Measurements from ENCODE around the gene MEAF6.

MEAF6 gene

DNA sequence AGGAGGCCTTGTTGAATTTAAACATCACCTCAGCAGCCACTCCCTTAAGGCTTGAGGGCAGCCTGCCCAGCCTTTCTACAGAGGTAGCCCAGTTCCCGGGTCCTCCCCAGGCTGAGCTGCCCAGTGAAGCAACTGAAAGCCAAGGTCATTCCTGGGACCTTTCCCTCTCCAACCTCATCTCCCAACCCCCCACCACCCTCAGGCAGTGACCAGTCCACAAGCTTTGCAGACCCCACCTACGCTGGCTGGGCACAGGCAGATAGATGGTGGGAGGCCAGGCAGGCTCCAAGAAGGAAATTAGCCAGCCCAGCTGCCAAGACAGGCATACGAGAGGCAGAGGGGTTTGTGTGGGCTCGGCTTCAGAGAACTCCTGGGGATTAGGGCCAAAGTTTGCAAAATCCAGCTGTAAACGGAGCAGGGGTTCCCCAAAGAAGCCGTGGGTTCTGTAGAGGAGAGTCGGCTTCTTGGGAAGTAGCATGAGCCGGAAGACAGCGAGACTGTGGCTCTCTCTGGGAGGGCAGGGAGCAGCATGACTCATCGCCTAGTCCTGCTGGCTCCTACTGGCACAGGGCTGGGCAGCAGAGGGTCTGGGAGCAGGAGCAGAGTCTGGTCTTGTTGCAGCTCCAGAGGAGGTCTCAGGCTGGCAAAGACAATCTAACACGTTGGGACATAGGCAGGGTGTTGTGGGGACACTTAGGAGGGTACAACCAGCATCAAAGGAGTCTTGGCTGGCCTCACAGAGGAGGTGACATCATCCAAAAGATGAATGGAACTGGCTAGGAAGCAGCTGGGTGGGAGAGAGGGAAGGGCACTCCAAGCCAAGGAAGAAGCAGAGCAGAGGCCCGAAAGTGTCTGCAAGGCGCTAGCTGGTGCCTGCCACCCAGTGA, 43.0 kb downstream of the MEAF6 start:
- peak; percentile 81 for DNase-seq

DNA sequence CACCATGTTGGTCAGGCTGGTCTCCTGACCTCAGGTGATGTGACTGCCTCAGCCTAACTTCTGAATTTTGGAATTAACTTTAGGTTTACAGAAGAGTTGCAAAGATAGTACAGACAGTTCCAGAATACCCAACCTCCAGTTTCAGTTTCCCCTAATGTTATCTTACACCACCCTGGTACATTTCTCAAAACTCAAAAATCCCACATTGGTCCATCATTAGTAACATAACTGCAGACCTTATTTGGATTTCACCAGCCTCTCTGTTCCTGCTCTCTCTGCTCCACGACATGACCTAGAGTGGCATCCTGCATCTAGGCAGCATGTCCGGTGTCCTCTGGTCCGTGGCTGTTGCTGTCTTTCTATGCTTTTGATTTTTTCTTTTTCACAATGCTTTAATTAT, 45.2 kb downstream of the MEAF6 start:
- no peak for DNase-seq

DNA sequence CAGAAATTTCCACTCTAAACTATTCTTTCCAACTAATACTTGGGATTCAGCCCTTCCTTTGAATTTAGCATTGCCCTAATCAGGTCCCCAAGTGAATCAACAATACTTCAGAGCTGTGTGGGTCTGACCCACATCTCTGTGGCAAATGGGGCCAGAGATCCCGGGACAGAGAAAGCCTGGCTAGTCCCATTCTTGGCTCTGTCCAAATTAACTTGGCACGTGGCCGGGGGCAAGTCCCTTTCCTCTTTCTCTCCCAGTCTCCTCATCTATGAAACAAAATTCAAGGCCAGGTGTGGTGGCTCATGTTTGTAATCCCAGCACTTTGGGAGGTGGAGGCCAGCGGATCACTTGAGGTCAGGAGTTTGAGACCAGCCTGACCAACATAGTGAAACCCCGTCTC, 46.5 kb downstream of the MEAF6 start:
- DNase-seq, result no peak

DNA sequence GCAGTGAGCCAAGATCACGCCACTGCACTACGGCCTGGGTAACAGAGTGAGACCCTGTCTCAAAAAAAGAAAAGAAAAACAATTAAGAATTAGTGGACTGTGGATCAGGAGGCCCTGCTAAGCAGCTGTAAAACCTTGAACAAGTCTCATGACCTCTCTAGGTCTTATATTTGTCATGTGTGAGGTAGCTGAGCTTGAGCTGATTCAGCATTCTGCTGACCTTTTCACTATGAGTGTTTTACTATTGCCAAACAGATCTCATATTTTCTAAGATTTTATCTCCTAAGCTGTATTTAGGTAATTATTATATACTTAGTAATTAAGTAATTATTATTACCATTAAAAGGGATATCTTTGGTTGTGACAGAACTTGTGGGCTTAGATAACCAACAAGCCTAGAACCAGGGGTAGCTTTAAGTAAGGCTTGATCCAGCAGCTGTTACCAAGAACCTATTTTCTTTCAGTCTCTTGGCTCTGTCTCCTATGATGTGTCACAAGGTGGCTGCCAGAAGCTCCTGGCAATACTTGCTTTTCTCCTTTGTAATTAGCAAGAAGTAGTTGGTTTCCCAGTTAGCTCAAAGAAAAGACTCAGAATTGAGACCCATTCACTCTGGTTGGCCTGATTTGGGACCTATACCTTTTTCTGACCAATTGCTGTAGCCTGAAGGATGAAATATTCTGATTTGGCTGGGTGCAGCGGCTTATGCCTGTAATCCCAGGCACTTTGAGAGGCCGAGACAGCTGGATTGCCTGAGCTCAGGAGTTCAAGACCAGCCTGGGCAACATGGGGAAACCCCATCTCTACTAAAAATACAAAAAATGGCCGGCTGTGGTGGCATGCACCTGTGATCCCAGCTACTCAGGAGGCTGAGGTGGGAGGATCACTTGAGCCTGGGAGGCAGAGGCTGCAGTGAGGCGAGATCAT, 48.7 kb downstream of the MEAF6 start:
- no peak for DNase-seq

DNA sequence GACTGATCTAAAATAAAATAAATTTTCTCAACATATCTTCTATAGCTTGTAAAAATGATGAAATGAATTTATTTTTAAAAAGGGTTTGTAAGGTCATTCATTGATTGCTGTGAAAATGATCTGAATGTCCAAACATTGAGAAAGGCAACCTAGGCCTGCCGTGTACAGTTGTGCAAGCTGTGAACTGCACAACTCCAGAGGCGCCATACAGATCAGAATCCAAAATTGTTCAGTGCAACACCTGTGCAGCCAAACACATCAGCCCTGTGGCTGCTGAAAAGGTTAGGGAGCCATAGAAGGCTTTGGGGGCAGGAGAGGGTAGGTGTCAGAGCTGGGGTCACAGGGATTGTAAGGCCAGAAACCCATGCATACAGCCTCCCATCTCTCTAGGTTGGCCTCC, 50.1 kb downstream of the MEAF6 start:
- DNase-seq, result no peak

DNA sequence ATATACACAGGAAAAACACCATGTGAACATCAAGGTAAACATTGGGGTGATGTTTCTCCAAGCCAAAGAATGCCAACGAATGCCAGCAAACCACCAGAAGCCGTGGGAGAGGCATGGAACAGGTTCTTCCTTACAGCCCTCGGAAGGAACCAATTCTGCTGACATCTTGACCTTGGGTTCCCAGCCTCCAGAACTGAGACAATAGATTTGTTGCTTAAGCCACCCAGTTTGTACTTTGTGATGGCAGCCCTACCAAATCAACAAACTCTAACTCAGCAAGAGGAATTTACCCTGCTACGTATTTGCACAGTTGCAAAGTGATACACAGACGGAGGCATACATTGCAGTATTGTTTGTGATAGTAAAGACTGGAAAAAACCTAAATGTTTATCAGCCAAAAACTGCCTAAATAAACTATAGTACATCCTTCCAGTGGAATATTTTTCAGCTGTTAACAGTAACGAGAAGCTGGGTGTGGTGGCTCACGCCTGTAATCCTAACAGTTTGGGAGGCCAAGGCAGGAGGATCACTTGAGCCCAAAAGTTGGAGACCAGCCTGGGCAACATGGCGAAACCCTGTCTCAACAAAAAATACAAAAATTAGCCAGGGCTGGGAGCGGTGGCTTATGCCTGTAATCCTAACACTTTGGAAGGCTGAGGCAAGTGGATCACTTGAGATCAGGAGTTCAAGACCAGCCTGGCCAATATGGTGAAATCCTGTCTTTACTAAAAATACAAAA, 52.7 kb downstream of the MEAF6 start:
- no peak for DNase-seq

DNA sequence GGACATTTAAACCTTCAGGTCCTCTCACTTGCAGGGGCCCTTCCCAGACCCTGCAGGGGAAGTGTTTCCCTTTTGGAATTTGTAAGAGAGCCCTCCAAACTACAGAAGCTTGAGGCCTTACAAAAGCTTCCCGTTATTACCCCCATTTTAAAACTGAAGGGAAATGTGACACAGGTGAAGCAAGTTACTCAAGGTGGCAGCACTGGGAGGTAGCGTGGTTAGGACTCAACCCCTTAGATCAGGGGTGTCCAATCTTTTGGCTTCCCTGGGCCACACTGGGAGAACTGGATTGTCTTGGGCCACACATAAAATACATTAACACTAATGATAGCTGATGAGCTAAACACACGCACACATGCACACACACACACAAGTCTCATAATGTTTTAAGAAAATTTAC, 56.0 kb downstream of the MEAF6 start:
- DNase-seq, result no peak

DNA sequence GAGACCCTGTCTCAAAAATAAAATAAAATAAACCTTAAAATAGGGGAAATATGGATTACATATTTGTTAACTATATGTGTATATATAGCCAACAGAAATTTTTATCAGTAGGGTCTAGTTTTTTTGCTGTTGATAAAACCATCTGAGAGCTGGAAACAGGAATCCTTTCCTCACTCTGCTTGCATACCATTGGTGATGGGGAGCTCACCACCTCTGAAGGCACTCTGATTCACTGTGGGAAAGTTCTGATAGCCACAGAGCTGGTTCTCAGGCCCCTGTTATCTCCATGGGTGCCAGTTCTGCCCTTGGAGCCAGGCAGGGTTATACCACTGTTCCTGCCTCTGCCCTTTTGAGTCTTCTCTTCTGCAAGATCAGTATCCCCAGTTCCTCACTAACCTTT, 58.0 kb downstream of the MEAF6 start:
- no peak for DNase-seq

DNA sequence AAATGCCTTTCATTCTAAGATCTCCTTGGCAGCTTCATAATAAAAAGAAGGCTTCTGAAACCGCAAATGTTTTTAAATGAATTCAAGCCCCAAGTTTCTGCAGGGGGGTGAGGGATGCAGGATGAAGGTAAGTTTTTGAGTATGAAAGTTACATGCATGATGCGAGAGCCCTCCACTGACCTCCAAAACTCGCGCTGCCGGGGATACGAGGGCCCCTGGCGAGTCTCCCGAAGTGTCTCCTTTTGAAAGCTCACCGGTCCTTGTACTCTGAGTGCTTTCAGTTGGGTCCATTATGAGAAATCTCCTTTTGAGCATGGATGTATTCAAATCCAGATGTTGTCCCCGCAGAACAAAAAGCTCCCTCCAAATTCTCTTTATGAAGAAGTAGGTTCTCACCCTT, 59.0 kb downstream of the MEAF6 start:
- no peak for DNase-seq

DNA sequence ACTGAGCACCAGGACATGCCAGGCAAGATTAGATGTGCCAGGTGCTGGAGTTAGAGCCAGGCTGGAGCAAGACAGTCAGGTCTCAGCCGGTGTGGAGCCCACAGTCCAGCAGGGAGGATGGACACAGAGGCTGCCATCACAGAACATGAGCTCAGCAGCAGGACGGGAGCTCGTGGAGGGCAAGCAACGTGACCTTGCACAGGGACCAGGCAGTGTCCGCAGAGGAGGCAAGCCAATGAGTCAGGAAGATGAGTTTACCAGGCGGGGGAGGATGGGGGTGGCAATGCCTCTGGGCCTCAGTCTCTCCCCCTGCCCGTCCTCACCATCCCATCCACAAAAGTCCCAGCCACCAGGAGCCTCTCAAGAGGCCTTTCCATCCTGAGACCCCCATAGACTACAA, 60.9 kb downstream of the MEAF6 start:
- DNase-seq, result no peak

DNA sequence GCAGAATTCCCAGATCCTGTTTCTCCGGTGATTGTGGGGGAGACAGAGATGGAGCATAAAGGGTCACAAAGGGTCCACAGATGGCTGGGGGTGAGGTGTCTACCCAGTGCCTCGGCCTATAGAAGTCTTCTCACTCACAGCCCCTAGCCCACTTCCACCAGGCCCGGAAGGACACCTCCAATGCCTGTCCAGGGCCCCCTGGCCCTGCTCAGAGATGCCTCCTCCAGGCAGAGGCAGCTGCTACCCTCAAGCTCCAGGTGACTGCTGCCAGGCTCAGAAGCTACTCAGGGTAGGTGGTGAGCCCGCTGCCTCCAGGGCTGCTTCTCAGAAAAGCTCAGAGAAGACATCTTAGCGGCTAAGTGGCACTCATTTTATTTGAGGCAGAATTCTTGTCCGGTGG, 62.1 kb downstream of the MEAF6 start:
- DNase-seq, result no peak

DNA sequence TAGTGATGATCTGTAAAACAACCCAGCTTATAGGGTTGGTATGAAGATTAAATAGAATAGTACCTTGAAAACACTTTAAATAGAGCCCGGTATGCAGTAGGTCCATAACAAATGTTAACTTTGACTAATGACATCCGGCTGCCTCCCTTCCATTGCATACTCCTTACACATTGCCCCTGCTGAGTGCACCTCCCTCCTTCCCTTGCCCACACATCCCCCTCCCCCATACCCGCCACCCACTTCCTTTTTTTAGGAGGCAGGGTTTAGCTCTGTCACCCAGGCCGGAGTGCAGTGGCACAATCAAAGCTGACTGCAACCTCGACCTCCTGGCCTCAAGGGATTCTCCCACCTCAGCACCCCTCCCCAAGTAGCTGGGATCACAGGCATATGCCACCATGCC, 64.6 kb downstream of the MEAF6 start:
- no peak for DNase-seq

DNA sequence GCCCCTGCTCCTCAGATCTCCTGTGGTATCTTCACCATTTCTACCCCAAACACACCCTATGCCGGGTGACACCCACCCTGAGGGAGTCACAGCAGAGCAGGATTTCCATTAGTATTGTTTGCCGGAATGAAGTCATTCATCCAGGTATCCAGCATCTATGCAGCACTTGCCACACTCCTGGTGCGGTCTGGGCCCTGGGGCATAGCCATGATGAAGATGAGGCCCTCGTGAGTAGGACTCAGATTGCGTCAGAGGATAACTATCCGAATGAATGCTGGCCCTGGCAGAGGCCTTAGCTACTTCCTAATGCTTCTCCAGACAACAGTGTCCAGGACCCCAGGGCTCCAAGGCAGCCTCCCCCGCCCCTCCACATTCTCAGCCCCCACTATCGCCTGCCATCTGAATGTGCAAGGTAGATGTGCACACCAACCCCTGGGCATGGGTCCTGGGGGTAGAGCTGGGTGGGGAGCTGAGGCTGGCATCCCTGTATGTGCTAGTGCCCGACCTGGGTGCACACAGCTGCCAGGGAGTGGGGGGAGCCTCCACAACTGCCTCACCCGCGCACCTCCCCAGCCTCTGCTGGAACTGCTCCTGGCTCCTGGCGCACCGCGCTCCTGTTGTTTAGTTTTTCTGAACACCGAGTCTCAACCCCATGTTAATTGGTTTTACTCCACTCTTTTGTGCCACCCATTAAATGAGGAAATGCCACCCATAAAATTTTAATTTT, 65.7 kb downstream of the MEAF6 start:
- DNase-seq, result no peak

DNA sequence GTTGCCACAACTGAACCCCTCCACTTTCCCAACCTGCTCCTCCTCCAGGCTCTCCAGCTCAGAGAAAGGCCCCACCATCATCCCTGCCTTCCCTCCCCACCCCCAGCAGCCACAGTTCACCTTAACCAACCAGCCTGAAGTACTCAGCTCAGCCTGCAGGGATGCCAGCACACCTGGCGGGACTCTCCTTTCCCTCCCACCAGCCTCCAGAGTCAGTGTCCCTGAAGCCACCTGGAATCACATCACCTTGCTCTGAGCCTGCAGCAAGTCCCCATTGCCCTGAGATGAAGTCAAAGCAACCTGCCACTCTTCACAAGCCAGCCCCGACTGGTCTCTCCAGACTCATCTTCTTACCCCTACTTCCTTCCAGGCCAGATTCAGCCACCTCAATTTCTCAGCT, 66.4 kb downstream of the MEAF6 start:
- no peak for DNase-seq

DNA sequence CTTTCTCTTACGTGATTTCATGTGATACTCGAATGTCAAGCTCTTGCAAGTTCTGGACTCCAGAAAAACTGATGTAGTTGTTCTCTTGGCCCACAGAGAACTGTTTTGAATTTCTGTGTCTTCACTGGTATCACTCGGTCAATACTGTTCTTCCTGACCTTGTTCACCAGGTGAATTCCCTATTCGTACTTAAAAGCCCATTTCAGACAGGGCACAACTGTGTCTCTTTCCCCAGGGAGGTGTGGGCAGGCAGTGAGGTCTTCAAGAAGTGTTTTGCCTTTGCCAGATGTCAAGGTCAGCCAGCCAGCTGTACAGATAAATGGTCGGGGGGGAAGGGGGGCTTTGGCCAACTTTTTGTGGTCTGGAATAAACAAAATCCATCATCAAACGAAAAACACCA, 67.7 kb downstream of the MEAF6 start:
- no peak for DNase-seq

DNA sequence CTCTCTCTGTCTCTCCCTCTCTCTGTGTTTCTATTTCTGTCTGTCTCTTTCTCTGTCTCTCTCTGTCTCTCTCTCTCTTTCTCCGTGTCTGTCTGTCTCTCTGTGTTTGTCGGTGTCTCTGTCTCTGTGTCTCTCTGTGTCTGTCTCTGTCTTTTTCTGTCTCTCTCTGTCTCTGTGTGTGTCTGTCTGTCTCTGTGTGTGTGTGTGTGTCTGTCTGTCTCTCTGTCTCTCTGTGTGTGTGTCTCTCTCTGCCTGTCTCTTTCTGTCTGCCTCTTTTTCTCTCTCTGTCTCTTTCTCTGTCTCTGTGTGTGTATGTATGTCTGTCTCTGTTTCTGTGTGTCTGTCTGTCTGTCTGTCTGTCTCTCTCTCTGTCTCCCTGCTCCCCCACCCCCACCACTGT, 71.9 kb downstream of the MEAF6 start:
- DNase-seq, result no peak

Measured in femur (tissue), 1 donor.